ENCODE measurements around the gene TFF1.

Gene TFF1

DNA sequence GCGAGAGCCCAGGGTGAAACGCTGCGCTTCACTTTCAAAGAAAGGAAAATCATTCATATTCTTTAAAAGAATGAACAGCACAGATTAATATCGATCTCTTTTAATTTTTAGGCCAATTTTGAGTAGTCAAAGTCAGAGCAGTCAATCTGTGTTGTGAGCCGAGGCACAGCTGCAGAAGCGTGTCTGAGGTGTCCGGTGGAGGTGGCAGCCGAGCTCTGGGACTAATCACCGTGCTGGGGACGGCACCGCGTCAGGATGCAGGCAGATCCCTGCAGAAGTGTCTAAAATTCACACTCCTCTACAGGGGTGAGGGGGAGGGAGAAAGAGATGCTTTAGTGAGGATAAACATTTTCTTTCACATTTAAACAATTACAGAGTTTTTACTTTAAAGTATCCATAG lies 4.1 kb downstream of the TFF1 start:
- DNase-seq (ENCODE audit: low spot score), result no peak

DNA sequence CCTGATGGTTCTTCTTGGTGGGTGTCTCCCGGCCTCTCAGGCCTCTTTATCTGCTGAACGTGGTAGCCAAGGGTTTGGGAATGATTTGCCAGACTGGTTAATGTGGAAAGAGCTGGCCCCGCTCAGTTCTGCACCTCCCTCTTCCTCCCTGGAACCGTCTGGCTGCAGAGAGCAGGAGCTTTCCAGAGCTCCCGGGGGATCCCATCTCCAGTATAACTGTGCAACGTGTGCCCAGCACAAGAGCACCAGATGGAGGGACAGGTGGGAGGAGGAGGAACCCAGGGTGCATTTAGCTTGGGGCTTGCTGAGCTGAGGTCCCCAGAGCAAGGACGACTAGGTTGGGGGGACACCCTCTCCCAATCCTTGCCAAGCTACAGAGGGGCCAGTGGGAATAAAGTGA lies 5.0 kb downstream of the TFF1 start:
- DNase-seq (ENCODE audit: low spot score), result no peak

DNA sequence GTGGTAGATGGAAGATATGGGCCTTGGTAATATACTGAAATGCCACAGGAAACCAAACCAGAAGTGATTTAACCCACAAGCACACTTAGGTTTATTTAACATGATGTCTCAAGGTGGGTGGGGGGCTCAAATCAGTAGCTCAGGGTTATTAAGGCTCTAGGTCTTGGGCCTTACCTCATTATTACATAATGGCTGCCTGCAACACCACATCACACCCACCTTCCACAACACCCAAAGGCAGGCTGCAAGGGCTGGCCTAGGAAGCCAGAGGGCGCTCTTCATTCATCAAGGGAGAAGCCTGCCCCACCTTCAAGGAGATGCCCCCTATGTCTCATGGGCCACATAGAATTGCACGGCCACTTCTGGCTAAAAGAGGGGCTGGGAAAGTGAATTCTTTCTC lies 6.0 kb downstream of the TFF1 start:
- DNase-seq (ENCODE audit: low spot score), result no peak

DNA sequence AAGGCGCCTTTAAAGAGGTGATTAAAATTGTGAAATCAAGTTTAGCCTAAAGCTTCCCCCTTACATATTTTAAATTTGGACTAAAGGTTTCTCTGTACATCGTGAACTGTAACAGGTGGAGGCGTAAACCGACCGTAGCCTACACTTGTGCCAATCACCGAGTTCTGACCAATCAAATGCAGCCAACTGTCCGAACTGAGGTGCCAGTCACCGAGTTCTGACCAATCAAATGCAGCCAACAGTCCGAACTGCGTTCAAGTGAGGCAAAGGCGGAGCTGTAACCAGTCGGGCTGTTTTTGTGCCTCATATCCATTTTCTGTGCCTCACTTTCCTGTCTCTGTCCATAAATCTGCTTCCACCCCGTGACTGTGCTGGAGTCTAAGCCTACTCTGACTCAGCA lies 7.4 kb downstream of the TFF1 start:
- DNase-seq (ENCODE audit: low spot score), result no peak

DNA sequence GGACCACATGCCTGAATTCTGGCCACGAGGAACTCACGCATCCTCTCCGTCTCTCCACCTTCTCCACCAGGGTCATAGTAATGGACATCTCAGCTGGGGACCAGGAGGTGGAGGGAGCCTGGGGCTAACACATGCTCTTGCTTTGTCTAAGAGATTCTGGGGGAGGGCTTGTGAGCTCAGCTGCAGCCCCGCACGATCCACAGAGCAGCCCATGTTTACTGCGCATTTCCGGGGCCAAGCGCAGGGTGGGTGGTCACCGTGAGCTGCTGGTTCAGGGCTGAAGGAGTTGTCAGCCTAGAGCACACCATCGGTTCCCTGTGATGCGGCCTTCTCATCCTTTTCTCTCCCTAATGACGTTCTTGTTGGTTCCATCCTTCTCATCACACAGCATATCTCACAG lies 8.1 kb downstream of the TFF1 start:
- no peak for DNase-seq (ENCODE audit: low spot score)

DNA sequence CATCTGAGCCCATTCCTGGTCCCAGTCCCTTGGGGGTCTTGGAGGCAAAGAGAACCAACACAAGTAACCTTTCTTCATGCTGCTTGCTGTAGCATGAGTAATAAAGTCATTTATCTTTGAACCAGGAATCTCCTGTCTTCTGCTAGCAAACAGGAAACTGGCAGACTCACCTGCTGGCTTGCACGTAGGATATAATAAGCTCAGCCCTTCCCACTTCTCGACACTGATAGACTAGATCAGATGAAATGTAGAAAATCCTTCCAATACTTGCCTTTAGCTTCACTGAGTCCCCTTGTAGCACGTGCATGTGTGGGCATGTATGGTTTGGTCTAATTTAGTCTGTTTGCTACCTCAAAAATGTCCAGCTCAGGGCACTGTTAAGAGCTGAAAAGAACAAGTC lies 9.0 kb downstream of the TFF1 start:
- no peak for DNase-seq (ENCODE audit: low spot score)

DNA sequence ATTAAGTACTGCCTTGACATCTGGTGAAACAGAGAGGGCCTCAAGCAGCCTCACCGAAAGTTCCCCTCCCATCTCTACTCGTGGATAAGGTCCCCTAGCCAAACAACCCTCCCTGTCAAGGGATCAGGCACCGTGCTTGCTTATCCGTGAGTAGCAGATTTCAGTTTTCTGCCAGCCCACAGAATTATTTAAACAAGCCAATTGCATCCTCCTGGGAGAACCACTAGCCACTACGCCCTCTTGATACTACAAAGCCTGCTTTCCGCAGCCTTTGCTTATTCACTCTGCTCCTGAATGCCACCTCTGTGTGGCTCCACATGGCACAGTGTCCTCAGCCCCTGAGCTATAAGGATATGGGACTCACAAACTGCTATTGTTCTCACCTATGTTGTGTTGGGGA lies 9.7 kb downstream of the TFF1 start:
- no peak for DNase-seq (ENCODE audit: low spot score)

- DNase-seq (ENCODE audit: low spot score), result no peak
Observed at GRCh38 chr21:42356046-42356445, 10.3 kb downstream of the TFF1 start.

GRCh38 chr21:42353623-42354022 lies 12.7 kb downstream of the TFF1 start:
- DNase-seq (ENCODE audit: low spot score), result no peak

DNA sequence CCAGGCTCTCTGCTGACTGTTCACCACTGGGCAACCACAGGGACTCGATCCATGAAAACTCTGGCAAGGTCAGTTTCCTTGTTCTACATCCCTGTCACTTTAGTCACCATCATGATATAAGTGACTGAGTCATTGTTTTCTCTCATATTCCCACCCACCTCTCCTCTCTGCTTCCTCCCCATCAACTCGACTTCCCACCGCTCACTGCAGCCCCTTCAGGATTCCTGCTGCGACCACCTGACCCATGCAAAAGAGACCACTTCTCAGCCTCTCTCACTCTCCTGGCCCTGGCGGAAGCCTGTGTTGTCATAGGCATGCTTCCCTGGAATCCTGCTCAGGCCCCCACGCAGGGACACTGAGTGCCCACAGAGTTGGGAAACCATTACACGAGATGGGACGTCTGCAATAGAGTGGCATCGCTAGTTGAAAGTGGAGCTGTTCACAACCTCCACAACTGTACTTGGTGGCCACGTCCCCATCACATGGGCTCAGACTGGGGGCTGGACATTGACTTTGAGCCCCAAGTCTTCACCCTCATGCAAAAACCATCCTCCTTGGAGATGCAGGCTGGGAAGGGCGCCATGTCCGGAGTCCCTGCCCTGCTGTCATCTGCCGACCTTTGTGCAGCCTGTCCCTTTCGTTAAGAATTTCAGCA lies 13.8 kb downstream of the TFF1 start:
- no peak for DNase-seq (ENCODE audit: low spot score)

GRCh38 chr21:42351626-42352440 lies 14.5 kb downstream of the TFF1 start:
- no peak for DNase-seq (ENCODE audit: low spot score)

DNA sequence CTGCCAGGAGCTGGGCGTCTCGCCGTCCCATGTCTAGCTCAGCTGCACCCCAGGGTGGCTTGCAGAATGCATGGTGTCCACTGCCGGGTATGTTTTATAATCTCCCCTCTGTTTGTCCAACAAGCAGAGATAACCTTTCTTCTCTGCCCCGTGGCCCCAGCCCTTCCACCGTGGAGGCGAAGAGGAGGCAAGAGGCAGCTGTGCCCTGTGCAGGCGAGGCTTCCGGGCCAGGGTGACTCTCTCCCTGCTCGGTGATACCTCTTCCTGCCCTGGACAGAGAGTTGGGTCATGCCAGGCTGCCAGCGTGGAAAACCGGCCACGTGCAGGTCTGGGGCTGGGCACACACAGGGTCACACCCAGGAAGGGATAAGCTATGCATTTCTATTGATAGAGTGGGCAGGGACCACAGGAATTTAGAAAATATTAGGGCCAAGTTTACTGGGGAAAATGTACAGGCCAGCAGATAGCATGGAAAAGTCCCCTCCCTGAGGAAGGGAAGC lies 15.4 kb downstream of the TFF1 start, which contains the start of gene TFF2:
Gene TFF2 (minus strand): TSS at position 68 of the 500 bp plus-strand sequence. CDS start 37 bp downstream, at position 31.
- no peak for DNase-seq (ENCODE audit: low spot score)

- DNase-seq (ENCODE audit: low spot score), result no peak
Observed at GRCh38 chr21:42350318-42350910, 15.9 kb downstream of the TFF1 start.

GRCh38 chr21:42349420-42350317 lies 16.7 kb downstream of the TFF1 start:
- DNase-seq (ENCODE audit: low spot score), result no peak

DNA sequence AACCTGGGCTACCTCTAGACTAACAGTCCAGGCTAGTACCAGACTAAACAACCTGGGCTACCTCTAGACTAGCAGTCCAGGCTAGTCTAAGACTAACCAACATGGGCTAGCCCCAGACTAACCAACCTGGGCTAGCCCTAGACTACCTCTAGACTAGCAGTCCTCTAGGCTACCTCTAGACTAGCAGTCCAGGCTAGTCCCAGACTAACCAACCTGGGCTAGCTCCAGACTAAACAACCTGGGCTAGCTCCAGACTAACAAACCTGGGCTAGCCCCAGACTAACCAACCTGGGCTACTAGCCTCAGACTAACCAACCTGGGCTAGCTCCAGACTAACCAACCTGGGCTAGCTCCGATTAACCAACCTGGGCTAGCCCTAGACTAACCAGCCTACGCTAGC lies 17.6 kb downstream of the TFF1 start:
- DNase-seq (ENCODE audit: low spot score), result no peak

- DNase-seq (ENCODE audit: low spot score), result no peak
Observed at GRCh38 chr21:42347601-42348327, 18.6 kb downstream of the TFF1 start.

DNA sequence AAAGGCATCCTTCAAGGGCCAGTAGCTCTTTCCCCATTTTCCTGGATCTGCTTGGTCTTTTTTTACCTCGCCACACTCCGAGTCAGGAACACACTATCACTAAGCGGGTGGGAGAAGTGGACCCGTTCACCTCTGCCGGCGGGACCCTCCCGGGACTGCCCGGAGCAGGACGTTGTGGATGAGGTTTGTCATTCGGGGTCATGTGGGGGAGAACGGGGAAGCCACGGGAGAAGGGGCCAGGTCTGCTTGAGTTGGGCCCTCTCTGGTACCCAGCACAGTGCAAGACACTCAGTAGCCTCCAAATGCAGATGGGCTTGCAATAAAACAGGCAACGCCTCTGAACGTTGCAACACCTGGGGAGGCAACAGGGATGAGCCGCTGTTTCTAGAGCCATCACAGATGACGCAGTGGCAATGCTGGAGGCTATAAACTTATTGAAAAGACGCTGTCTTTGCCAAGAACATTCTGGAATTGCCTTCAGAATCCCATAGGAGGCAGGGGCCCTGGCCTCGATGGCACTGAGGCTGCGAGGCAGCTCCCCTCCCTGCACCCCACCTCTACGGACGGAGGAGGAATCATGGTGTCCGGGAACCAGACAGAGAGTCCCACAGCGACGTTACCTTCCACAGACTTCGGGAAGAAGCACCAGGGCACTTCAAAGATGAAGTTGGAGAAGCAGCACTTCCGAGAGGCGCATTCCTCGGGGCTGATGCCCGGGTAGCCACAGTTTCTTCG lies 19.3 kb downstream of the TFF1 start:
- no peak for DNase-seq (ENCODE audit: low spot score)

DNA sequence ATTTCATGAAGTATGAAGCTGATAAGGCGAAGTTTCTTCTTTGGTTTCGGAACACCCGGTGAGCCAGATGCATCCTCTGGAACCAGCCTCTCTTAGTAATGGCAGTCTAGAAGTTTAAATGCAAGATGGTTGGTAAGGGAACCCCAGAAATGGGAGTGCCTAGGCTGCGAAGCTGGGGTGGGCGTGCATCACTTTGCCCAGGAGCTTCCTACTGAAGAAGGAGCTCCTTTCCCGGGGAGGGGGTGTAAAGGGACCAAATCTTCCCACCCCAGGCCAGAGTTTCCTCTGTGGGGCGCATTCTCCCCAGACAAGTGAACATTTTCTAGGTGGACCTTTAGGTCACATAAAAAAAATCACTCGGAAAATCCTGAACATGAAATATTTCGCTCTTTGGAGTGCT lies 19.9 kb downstream of the TFF1 start:
- no peak for DNase-seq (ENCODE audit: low spot score)

DNA sequence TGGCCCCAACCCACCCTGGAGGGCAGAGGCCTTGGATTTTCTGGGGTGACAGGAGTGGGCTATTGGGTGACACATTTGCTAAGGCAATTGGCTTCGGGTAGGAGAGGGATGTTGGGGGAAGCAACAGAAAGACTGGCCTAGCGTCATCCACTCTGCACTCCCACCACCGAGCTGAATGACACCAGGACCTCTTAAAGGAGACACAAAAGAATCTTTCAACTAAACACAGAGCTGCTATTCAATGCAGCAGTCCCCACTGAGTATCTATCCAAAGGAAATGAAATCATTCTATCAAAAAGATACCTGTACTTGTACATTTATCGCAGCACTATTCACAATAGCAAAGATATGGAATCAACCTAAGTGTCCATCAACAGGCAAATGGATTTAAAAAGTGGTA lies 21.7 kb downstream of the TFF1 start:
- DNase-seq (ENCODE audit: low spot score), result no peak

DNA sequence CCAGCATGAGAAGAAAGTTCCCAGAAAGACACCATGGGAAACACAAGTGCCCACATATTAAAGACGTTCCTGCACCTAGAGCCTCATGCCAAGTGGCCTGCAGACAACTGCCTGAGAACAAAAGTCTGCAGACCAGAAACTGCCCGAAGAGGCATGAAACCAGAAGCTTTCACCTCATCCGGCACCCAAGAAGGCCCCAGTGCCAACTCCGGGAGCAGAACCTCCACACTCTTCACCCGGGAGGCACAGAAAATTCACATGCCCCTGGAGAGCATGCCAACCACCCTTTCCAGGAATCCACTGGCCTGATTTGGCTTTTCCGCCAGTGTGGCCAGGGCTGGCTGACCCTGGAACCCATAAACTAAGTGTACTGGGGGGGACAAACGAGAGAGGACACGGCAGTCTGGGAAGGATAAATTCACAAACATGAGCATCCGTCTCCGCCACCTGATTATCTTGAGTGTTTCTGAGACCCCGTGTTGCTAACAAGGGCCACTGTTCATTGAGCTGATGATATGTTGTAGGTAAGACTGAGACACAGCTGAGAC lies 22.3 kb downstream of the TFF1 start:
- DNase-seq (ENCODE audit: low spot score), result no peak
